Colon (tissue), 2 donors: ENCODE results near the gene RNF145.
"Not testable (repeated sequence)": the region's sequence is repeated elsewhere in the genome, so short reads cannot be mapped to it uniquely, and the experiment has no call there.

Experiments
- FAIRE-seq: peaks from 2 replicates; lab custom pipeline; 2012; peaks lifted over from hg19 to GRCh38; lab: Jason Lieb, UNC
- donor health status: control.
- donor health status: control.

Gene RNF145

GRCh38 chr5:159157552-159157951 lies 51.8 kb downstream of the RNF145 start:
- FAIRE-seq: no peak

- FAIRE-seq: peak; percentile 5
Observed at GRCh38 chr5:159156426-159157238, 52.7 kb downstream of the RNF145 start.

- no peak for FAIRE-seq
Observed at GRCh38 chr5:159155960-159156359, 53.4 kb downstream of the RNF145 start.

- FAIRE-seq: no peak
Observed at GRCh38 chr5:159152876-159153275, 56.5 kb downstream of the RNF145 start.

- FAIRE-seq: no peak
Observed at GRCh38 chr5:159149085-159149484, 60.3 kb downstream of the RNF145 start.

- FAIRE-seq: no peak
Observed at GRCh38 chr5:159147976-159148375, 61.4 kb downstream of the RNF145 start.

- FAIRE-seq: no peak
Observed at GRCh38 chr5:159146839-159147238, 62.5 kb downstream of the RNF145 start.

- FAIRE-seq: not testable (repeated sequence)
Observed at GRCh38 chr5:159145160-159145559, 64.2 kb downstream of the RNF145 start.

- FAIRE-seq: no peak
Observed at GRCh38 chr5:159139802-159140201, 69.6 kb downstream of the RNF145 start.

- FAIRE-seq: no peak
Observed at GRCh38 chr5:159135896-159136531, 73.3 kb downstream of the RNF145 start.

GRCh38 chr5:159133041-159133741 lies 76.2 kb downstream of the RNF145 start:
- FAIRE-seq: no peak

GRCh38 chr5:159132429-159133040 lies 76.8 kb downstream of the RNF145 start:
- no peak for FAIRE-seq

GRCh38 chr5:159131951-159132350 lies 77.4 kb downstream of the RNF145 start:
- FAIRE-seq: no peak

- no peak for FAIRE-seq
Observed at GRCh38 chr5:159130871-159131270, 78.5 kb downstream of the RNF145 start.

GRCh38 chr5:159128070-159128541 lies 81.2 kb downstream of the RNF145 start:
- no peak for FAIRE-seq

GRCh38 chr5:159123700-159124099 lies 85.7 kb downstream of the RNF145 start:
- FAIRE-seq: no peak

- no peak for FAIRE-seq
Observed at GRCh38 chr5:159123189-159123588, 86.2 kb downstream of the RNF145 start.

- no peak for FAIRE-seq
Observed at GRCh38 chr5:159121061-159121460, 88.3 kb downstream of the RNF145 start.

GRCh38 chr5:159120446-159120845 lies 88.9 kb downstream of the RNF145 start:
- FAIRE-seq: no peak

- not testable (repeated sequence) for FAIRE-seq
Observed at GRCh38 chr5:159119842-159120241, 89.5 kb downstream of the RNF145 start.

- not testable (repeated sequence) for FAIRE-seq
Observed at GRCh38 chr5:159118958-159119659, 90.2 kb downstream of the RNF145 start.

GRCh38 chr5:159113405-159113804 lies 95.9 kb downstream of the RNF145 start:
- no peak for FAIRE-seq
